Peyer's patch (tissue), 4 donors: ENCODE measurements around the gene CTCF. TPM values are rescaled to one million over a fixed set of nuclear protein-coding genes. Genes with fewer than 3 reads are reported as not detected.

ENCODE experiments used
- DNase-seq, 3 donors: peaks; one replicate each; pipeline ENCODE4 v3.0.0-alpha.2; 2017 to 2019
- H3K27ac ChIP-seq, 4 donors: fragments of 200-600 bp; sonication (generic); one replicate each; pipeline ENCODE4 v1.5.1; 2016 to 2019
- H3K27me3 ChIP-seq, 2 donors: fragments of 200-600 bp; sonication (generic); one replicate each; pipeline ENCODE4 v1.5.1; 2019
- H3K36me3 ChIP-seq, 3 donors: fragments of 200-600 bp; sonication (generic); one replicate each; pipeline ENCODE4 v1.5.1; 2016 to 2019
- H3K4me1 ChIP-seq, 4 donors: fragments of 200-600 bp; sonication (generic); one replicate each; pipeline ENCODE4 v1.5.1; 2016 to 2019
- H3K4me3 ChIP-seq, 4 donors: fragments of 200-600 bp; sonication (generic); 1 replicate in 3 of 4; 2 replicates in 1 of 4; pipeline ENCODE4 v1.5.1; 2016 to 2019; ENCODE audit warnings: mild to moderate bottlenecking in 1 of 4
- H3K9me3 ChIP-seq, 4 donors: fragments of 200-600 bp; sonication (generic); one replicate each; pipeline ENCODE4 v1.5.1; 2016 to 2019; ENCODE audit warnings: mild to moderate bottlenecking in 1 of 4
- CTCF ChIP-seq, 6 experiments: fragments of 450-650 bp in 4 of 6; fragments of 200-600 bp in 2 of 6; sonication (generic) in 1 of 6; IDR thresholded peaks; one replicate each; pipeline ENCODE4 v1.5.1; 2017 to 2019; ENCODE audit warnings: antibody characterized with exemption in 6 of 6, mild to moderate bottlenecking in 3 of 6, moderate library complexity in 1 of 6
- POLR2A ChIP-seq, 2 donors: fragments of 450-650 bp; IDR thresholded peaks; one replicate each; pipeline ENCODE4 v1.5.1; 2017; ENCODE audit warnings: antibody characterized with exemption in 2 of 2, mild to moderate bottlenecking in 2 of 2, moderate library complexity in 2 of 2
- total RNA-seq, 4 donors: library from RNA; depleted of rRNA; stranded (reverse); fragments of >200 nt; gene quantifications; one replicate each; pipeline ENCODE4 v1.1.0, GENCODE V29; 2016

CTCF gene
- total RNA-seq, 4 donors from 2014 or later, result 35.3 to 59.4 (median 42.7) TPM

GRCh38 chr16:67657751-67658518, 95.6 kb downstream of the CTCF start:
- Histone ChIP-seq H3K36me3 (peaks cover 0 to 3% (median 0%) of the 10 kb centered on the region in 3 donors), H3K27me3 (peaks cover 0 to 19% of the 10 kb centered on the region in 2 donors), H3K9me3 (no peaks in the 10 kb centered on the region), H3K4me1 (peaks cover 0 to 30% (median 10%) of the 10 kb centered on the region in 4 donors), H3K27ac (no peak overlapping the region), H3K4me3 (no peak overlapping the region)
- TF ChIP-seq POLR2A (IDR thresholded peaks at IDR 0.05) (no peak), CTCF (IDR thresholded peaks at IDR 0.05) (no peak)
- DNase-seq, result no peak

DNA sequence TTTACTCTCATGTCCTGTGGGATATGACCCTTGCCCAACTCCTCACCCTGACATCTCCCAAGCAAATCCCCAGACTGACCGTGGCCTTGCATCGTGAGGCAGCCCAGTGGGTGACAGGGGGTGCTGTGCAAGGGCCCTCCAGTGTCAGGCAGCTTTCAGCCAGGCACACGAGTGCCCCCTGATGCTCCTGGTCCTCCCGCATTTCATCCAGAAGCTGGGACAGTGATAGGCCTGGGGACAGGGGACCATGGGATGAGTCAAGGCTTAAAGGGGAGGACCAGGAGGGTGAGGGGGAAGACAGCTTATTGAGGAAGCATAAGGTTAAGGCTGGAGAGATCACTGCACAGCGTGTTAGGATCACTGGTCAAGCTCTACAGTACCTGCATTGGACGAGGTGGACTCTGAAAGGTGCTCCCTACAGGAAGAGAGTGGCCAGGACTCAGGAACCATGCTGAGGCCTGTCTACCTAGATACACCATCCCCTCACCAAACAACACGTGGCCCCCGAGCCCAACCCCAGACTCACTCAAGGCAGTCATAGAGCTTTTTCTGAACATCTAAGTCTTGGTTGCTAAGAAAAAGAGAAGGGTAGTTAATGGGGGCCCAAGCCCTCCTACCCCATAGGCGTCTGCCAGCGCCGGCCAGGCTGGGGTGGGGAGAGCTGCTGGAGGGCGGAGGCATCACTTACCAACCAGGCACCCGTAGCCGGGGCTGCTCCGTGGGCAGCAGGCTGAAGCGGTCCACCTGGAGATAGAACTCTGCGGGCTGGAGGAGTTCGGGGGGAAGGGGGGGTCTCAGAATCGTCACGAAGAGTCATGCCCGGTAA, 96.7 kb downstream of the CTCF start:
- Histone ChIP-seq H3K4me1 (peaks cover 0 to 20% (median 10%) of the 10 kb centered on the region in 4 donors), H3K4me3 (peak overlapping the region; percentile 73 to 93 (median 82)), H3K9me3 (no peaks in the 10 kb centered on the region), H3K27me3 (peaks cover 0 to 8% of the 10 kb centered on the region in 2 donors), H3K27ac (peak overlapping the region in 3 of 4 donors; percentile 97 to 99 (median 97)), H3K36me3 (peaks cover 0 to 9% (median 0%) of the 10 kb centered on the region in 3 donors)
- DNase-seq, result no peak
- TF ChIP-seq CTCF (IDR thresholded peaks at IDR 0.05), result no peak
- no peak for TF ChIP-seq POLR2A (IDR thresholded peaks at IDR 0.05)

GRCh38 chr16:67659675-67660563, 97.6 kb downstream of the CTCF start, which contains the start of gene ACD:
TSS of gene ACD (minus strand) at chr16:67660260. CDS start at chr16:67660220, 40 bp downstream.
- Histone ChIP-seq H3K27ac (peak within 1 kb of the TSS; percentile 91 to 99 (median 97)), H3K27me3 (no peaks in the 10 kb centered on the region), H3K4me3 (peak within 1 kb of the TSS; percentile 73 to 93 (median 82)), H3K36me3 (peaks cover 0 to 9% (median 0%) of the 10 kb centered on the region in 3 donors), H3K4me1 (peaks cover 0 to 20% (median 10%) of the 10 kb centered on the region in 4 donors), H3K9me3 (no peaks in the 10 kb centered on the region)
- peak; percentile 88 to 95 (median 94) for DNase-seq
- TF ChIP-seq CTCF (IDR thresholded peaks at IDR 0.05) (no peak), POLR2A (IDR thresholded peaks at IDR 0.05) (peak; percentile 56 to 69)

DNA sequence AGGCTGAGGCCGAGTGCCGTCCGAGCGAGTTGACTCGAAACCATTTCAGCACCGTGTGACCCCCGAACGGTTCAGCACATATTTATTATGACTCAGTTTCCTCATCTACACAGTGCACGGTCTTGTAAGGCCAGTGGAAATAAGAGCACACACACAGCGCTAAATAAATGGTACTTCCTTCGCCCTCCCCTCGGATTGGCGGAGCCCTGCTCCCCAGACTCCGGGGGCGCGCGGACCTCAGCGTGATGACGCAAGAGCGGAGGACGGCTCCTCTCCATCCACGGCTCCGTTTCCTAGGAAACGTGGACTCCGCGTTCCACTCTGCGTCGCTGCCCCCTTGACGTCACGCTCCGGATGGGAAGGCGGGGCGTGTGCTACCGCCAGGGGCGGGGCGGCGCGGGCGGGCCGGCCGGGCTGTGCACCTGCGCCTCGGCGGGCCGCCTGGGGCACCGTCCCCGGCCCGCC, 98.3 kb downstream of the CTCF start, which contains the start of gene PARD6A:
Gene PARD6A, plus strand, starts transcription at position 397 of the 465 bp plus-strand sequence. CDS start 79 bp downstream, outside the sequence.
- Histone ChIP-seq H3K4me1 (peaks cover 0 to 24% (median 10%) of the 10 kb centered on the region in 4 donors), H3K27ac (peak within 1 kb of the TSS; percentile 91 to 99 (median 97)), H3K4me3 (peak within 1 kb of the TSS; percentile 73 to 93 (median 82)), H3K27me3 (no peaks in the 10 kb centered on the region), H3K9me3 (no peaks in the 10 kb centered on the region), H3K36me3 (peaks cover 0 to 9% (median 0%) of the 10 kb centered on the region in 3 donors)
- peak; percentile 91 to 98 (median 98) for DNase-seq
- TF ChIP-seq POLR2A (IDR thresholded peaks at IDR 0.05), result peak in 1 of 2 donors; percentile 30
- peak in 2 of 6 experiments; percentile 20 to 29 for TF ChIP-seq CTCF (IDR thresholded peaks at IDR 0.05)
